ENCODE measurements around the gene BRCA1.
A peak's percentile ranks its signal among the peaks of the same experiment; 100 is the strongest.
"Not testable (repeated sequence)": the region's sequence is repeated elsewhere in the genome, so short reads cannot be mapped to it uniquely, and the experiment has no call there.

Gene BRCA1

DNA sequence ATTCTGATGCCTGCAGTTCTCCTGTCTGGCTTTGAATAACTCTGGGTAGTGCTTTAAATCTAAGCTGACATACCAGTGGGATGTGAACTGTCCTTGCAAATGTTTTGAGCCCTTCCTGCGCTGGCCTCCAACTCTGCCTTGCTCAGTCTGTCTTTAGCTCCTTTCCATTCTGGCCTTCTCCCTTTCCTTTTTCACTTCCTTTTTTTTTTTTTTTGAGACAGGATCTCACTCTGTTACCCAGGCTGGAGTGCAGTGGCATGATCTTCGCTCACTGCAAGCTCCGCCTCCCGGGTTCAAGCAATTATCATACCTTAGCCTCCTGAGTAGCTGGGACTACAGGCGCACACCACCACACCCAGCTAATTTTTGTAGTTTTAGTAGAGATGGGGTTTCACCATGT lies 8.3 kb upstream of the BRCA1 start:
- DNase-seq = not testable (repeated sequence)

DNA sequence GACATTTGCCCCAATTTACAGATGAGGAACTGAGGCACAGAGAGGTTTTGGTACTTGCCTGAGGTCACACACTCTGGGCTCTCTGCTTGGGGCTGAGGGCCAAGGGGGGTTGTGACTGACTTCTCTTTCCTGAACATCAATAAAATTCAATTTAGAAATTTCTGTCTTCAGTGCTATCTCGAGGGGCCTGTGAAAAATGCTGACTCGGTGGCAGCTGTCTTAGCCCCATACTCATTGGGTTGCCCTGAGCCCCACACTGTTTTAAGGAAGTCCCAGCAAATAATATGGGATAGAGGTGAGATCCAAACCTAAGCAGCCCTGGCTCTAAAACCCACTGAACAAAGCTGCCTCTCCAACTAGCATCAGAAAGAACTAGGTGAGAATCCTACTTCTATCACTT lies 7.0 kb upstream of the BRCA1 start:
- no peak for DNase-seq

DNA sequence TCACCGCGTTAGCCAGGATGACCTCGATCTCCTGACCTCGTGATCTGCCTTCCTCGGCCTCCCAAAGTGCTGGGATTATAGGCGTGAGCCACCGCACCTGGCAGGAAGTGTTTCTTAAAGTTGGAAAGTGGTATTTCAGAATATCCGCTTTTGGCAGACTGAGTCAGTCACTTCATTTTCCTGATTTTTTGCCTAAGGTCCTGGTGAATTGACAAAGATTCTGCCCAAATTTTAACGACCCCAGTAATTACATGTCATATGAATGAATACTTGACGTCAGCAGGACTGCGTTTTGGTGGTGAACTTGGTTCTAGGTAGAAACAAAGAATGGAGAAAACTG lies 4.5 kb upstream of the BRCA1 start:
- DNase-seq = no peak

DNA sequence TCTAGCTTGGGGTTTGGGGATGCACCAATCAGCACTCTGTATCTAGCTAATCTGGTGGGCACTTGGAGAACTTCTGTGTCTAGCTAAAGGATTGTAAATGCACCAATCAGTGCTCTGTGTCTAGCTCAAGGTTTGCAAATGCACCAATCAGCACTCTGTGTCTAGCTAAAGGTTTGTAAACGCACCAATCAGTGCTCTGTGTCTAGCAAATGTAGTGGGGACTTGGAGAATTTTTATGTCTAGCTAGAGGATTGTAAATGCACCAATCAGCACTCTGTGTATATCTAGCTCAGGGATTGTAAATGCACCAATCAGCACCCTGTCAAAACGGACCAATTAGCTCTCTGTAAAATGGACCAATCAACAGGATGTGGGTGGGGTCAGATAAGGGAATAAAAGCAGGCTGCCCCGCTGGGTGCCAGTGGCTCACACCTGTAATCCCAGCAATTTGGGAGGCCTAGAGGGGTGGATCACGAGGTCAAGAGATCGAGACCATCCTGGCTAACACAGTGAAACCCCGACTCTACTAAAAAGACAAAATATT lies 2.2 kb upstream of the BRCA1 start:
- not testable (repeated sequence) for DNase-seq

DNA sequence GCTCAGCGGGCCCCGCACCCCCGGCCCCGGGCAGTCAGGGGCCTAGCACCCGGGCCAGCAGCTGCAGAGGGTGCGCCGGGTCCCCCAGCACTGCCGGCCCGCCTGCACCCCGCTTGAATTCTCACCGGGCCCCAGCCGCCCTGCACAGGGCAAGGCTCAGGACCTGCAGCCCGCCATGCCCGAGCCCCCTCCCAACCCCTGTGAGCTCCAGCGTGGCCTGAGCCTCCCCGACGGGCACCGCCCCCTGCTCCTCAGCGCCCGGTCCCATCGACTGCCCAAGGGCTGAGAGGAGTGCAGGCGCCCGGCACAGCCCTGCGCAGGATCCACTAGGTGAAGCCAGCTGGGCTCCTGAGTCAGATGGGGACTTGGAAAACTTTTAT lies 1.7 kb upstream of the BRCA1 start:
- DNase-seq = no peak

DNA sequence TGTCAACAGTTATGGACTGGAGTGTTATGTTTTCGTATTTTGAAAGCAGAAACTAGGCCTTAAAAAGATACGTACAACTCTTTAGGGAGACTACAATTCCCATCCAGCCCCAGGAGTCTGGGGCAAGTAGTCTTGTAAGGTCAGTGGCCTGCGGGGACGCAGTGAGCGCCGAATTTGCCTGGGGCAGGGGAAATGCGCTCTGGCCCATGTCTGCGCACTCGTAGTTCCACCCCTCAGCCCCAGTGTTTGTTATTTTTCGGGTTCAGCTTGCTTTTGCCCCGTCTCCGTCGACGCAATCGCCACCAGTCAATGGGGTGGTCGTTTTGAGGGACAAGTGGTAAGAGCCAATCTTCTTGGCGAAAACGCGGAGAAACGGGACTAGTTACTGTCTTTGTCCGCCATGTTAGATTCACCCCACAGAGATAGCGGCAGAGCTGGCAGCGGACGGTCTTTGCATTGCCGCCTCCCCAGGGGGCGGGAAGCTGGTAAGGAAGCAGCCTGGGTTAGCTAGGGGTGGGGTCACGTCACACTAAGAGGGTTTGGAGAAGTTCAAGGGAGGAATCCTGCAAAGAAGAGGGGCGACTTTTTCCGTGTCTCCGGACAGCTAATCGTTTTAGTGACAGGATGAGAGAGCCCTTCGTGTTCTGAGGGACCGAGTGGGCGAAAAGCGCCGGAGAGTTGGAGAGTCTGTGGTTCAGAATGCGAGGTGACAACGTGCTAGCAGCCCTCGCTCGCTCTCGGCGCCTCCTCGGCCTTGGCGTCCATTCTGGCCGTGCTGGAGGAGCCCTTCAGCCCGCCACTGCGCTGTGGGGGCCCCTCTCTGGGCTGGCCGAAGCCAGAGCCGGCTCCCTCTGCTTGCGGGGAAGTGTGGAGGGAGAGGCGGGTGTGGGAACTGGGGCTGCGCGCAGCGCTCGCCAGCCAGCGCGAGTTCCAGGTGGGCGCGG lies 1.1 kb upstream of the BRCA1 start:
- no peak for DNase-seq

DNA sequence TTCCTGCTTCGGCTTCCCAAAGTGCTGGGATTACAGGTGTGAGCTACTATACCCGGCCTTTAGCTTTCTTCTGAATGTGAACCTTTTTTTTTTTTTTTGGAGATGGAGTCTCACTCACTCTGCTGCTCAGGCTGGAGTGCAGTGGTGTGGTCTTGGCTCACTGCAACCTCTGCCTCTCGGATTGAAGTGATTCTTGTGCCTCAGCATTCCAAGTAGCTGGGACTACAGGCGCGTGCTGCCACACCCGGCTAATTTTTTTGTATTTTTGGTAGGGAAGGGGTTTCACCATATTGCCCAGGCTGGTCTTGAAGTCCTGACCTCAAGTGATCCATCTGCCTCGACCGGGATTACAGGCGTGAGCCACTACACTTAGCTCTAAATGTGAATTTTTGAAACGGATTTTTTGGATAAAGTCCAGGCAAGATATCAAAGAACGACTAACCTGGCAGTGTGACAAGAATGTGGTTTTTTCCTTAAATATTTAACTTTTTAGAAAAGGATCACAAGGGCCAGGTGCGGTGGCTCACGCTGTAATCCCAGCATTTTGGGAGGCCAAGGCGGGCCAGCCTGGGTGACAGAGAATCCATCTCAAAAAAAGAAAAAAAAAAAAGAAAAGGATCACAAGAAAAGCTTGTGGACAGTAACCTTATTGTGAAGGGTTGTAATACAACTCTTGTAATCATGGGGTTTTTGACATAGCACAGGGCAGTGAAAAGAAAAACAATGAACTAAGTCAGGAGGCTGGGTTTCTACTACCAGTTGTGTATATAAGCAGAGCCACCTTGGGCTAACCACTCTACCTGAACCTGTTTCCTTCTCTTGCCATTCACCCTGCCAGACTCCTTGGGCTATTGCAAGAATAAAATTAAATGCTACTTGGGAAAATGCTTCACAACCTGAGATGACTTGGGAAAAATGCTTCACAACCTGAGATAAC lies 6.2 kb downstream of the BRCA1 start:
- no peak for DNase-seq

DNA sequence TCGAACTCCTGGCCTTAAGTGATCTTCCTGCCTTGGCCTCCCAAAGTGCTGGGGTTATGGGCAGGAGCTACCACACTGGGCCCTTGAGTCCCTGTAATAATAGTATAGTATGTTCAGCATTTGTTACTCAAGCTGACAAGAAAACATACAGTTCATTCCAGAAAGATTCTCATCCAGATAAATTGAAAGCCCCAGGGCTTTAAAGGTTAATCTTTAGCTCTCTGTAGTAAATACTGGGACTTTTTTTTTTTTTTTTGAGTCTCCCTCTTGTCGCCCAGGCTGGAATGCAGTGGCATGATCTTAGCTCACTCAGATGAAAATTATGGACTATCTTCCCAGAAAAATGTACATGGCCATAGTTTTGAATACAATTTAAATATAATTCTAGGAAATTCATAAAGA lies 11.0 kb downstream of the BRCA1 start:
- no peak for DNase-seq

DNA sequence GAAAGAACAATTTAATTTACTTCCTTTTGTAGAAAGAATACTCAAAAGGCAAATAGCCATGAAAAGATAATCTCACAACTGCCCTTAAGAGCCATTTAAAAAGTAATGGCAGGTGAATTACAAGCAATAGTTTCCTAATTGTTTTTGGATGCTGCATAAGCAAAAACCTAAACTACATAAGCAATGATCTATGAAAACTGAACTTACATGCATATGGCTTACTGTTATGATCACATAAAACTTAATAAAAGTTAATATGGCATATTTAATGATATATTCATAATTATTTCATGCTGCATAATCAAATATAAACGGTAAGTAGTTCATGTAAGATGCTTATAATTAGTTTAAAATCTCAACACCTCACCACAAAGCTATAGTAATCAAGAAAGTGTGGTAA lies 18.6 kb downstream of the BRCA1 start:
- no peak for DNase-seq

DNA sequence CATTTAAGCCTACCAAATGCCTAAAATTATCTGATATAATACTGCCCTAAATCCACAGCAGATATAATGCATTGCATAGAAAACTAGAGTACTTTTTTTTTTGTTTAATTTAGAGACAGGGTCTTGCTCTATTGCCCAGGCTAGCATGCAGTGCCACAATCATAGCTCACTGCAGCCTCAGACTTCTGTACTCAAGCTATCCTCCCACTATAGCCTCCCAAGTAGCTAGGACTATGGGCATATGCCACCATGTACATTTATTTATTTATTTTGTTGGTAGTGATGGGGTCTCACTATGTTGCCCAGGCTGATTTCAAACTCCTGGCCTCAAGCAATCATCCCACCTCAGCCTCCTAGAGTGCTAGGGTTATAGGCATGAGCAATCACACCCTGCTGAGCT lies 20.0 kb downstream of the BRCA1 start:
- DNase-seq = no peak

DNA sequence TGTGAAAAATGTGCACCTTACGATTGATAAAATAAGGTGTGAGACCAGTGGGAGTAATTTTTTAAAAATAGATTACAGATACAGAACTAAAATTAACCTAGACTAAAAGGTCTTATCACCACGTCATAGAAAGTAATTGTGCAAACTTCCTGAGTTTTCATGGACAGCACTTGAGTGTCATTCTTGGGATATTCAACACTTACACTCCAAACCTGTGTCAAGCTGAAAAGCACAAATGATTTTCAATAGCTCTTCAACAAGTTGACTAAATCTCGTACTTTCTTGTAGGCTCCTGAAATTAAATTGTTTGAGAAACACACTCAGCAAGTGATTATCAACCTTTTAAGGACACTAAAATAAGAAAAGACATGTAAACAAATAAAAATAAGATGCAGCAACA lies 20.5 kb downstream of the BRCA1 start:
- no peak for DNase-seq

DNA sequence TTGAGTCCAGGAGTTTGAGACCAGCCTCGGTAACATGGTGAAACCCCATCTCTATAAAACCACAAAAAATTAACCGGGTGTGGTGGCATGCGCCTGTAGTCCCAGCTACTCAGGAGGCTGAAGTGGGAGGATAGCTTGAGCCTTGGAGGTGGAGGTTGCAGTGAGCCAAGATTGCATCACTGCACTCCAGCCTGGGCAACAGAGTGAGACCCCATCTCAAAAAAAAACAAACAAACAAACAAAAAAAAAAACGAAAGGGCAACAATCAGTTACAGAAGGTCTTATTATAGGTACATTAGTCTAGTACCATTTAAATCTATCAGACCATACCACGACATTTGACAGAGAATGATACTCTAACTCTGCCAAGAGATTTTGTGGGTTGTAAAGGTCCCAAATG lies 29.8 kb downstream of the BRCA1 start:
- DNase-seq = not testable (repeated sequence)

DNA sequence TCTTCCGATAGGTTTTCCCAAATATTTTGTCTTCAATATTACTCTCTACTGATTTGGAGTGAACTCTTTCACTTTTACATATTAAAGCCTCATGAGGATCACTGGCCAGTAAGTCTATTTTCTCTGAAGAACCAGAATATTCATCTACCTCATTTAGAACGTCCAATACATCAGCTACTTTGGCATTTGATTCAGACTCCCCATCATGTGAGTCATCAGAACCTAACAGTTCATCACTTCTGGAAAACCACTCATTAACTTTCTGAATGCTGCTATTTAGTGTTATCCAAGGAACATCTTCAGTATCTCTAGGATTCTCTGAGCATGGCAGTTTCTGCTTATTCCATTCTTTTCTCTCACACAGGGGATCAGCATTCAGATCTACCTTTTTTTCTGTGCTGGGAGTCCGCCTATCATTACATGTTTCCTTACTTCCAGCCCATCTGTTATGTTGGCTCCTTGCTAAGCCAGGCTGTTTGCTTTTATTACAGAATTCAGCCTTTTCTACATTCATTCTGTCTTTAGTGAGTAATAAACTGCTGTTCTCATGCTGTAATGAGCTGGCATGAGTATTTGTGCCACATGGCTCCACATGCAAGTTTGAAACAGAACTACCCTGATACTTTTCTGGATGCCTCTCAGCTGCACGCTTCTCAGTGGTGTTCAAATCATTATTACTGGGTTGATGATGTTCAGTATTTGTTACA lies 30.9 kb downstream of the BRCA1 start:
- DNase-seq = no peak

DNA sequence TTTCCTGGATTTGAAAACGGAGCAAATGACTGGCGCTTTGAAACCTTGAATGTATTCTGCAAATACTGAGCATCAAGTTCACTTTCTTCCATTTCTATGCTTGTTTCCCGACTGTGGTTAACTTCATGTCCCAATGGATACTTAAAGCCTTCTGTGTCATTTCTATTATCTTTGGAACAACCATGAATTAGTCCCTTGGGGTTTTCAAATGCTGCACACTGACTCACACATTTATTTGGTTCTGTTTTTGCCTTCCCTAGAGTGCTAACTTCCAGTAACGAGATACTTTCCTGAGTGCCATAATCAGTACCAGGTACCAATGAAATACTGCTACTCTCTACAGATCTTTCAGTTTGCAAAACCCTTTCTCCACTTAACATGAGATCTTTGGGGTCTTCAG lies 32.3 kb downstream of the BRCA1 start:
- no peak for DNase-seq

DNA sequence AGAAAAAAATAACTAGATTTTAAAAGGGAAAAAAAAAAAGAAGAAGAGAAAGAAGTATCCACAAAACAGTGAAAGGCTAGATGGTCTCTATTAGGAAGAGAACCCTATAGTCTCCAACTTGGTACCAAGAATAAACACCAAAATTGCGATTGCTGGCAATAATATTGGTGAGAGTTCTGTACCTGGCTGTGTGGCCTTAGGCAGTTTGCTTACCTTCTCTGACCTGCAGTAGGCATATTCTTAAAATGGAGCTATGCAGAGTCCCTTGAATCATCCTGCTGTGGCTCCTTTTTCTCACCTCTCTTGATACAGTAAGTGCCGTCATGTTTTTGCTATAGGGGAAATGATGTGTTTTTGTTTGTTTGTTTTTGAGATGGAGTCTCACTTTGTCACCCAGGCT lies 35.1 kb downstream of the BRCA1 start:
- no peak for DNase-seq

DNA sequence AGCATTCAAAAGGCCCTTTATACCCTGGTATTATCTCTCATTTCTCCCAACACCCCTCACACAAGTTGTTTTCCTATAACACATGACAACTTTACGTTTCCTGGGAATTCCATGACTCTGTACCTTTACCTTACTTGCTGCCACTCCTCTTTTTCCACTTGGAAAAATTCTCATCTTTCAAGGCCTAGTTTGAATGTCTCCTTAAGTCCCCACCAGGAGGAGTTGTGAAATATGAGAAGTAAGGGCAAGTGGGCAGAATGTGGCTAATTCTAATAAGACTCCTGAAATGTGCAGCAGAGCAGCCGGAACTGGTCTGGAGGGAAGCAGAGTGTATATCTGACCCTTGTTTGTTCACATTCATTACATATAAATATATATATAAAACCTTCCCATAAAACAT lies 39.7 kb downstream of the BRCA1 start:
- DNase-seq = peak; percentile 5

DNA sequence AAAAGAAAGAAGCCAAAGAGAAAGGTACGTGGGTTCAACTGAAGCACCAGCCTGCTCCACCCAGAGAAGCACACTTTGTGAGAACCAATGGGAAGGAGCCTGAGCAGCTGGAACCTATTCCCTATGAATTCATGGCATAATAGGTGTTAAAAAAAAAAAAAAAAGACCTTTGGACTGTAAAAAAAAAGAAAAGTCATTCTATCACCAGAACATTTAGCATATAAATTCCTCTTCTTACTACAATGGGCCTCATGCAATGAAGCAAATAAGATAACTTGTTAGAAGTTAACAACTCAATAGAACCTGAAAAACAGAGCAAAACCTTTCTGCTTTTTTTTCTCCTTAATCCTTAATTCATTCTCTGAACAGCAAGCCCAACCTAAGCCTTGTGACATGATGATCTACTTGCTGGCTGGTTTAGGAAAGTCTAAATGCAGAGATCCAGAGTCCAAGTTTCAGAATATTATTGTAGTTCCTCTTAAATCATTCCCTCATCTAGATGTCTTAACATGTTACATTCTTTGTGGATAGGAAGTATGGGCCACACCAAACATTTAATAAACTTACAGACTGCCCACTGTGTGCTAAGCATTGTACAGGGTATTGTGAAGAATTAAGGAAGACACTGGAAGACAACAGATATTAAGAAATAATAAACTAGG lies 45.4 kb downstream of the BRCA1 start:
- DNase-seq = no peak

DNA sequence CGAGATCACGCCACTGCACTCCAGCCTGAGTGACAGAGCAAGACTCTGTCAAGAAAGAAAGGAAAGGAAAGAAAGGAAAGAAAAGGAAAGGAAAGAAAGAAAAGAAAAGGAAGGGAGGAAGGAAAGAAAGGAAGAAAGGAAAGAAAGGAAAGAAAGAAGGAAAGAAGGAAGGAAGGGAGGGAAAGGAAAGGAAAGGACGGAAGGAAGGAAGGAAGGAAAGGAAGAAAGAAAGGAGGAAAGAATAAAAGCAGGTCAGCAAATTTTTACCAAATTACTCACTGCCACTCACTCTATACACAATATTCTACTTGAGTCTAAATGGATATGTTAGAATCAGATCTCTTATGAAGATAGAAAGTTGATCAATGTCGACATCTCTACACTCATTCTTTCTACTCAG lies 50.3 kb downstream of the BRCA1 start:
- no peak for DNase-seq

DNA sequence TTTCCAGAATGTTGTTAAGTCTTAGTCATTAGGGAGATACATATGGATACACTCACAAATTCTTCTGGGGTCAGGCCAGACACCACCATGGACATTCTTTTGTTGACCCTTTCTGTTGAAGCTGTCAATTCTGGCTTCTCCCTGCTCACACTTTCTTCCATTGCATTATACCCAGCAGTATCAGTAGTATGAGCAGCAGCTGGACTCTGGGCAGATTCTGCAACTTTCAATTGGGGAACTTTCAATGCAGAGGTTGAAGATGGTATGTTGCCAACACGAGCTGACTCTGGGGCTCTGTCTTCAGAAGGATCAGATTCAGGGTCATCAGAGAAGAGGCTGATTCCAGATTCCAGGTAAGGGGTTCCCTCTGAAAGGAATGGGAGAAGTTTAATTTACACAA lies 54.3 kb downstream of the BRCA1 start:
- DNase-seq = no peak

DNA sequence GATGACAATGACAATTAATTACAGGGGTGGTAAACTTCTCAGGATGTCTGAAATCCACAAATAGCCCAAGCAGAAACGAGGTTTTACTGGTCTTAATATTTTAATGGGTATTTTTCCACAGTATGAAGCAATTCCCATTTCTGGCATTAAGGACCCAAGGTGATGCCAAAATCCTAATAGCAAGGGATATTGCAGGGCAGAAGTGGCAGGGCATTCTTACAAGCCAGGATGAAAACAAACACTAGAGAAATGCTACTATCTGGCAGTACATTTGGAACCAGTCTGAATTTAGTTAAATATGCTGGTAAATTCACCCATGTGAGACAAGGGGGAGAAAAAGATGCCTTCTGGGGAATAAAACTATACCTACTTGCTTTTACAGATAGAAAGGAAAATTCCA lies 54.9 kb downstream of the BRCA1 start:
- DNase-seq = no peak

DNA sequence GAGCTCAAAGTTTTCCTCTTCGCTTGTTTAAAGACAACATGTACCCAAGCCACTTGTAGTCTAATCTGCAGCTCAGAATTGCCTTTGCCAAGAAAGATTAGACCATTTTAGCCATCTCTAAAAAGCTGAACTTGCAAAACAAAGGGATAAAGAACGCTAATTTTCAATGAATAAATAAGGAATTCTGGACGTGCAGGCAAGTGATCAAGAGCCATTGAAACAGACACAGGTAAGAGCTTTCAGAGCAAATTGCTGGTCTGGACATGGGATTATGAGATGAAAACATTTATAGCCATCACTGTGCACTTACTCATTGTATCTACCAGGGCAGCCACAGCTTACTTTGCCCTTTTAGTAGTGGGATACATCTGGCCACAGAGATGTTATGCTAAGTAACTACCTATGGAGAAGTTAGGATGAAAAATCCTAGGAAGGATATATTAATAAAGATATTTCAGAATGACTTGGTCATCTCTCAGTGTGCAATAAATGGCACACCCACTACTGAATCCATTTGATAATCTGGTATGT lies 55.7 kb downstream of the BRCA1 start:
- DNase-seq = no peak
